K562 (cell line): ENCODE measurements around the gene IGFBP7. TPM values are rescaled to one million over a fixed set of nuclear protein-coding genes. Genes with fewer than 3 reads are reported as not detected.

ENCODE experiments used
- ATAC-seq: fragments of 200-7000 bp; cut with Tn5 transposase; 3 replicates; pipeline ENCODE4 v1.9.1; 2020; ENCODE audit warnings: moderate library complexity
- BruUV-seq: library from RNA; stranded (reverse); fragments of 400-500 nt; replicated peaks from 2 replicates; lab custom pipeline; 2021; lab: Mats Ljungman, UMichigan
- CTCF ChIA-PET: fragments of 300-600 bp; formaldehyde crosslinking; extraction: SDS; loops from one replicate; lab custom pipeline; 2021; ENCODE audit warnings: low intra/inter-chr PET ratio; lab: Yijun Ruan, JAX
- POLR2A ChIA-PET: fragments of 300-600, 350-650 bp; sonication (Branson Sonifier 250); formaldehyde crosslinking; extraction: SDS; loops from one replicate; lab custom pipeline; 2021; ENCODE audit warnings: antibody characterized with exemption, inconsistent platforms; lab: Yijun Ruan, JAX
- DNase-seq, 4 experiments: peaks; one replicate each; pipeline versions ENCODE4 v3.0.0 to v3.0.0-alpha.2; 2011 to 2018; ENCODE audit warnings: low spot score in 3 of 4, mixed read lengths in 3 of 4; ENCODE audit errors: extremely low read depth in 1 of 4
- FAIRE-seq: peaks from 2 replicates; lab custom pipeline; 2011; peaks lifted over from hg19 to GRCh38; lab: Jason Lieb, UNC
- H2AFZ ChIP-seq: 2 replicates; pipeline ENCODE4 v1.6.0; 2011; ENCODE audit warnings: low read depth, low read length, control low read depth, inconsistent platforms
- H3K27ac ChIP-seq: fragments of 200-600 bp; 3 replicates; pipeline ENCODE4 v1.8.0; 2011; ENCODE audit warnings: low read depth, mild to moderate bottlenecking, control low read depth, inconsistent platforms, low read length, moderate library complexity, mixed read lengths; ENCODE audit errors: extremely low read depth
- H3K27me3 ChIP-seq, 2 experiments: fragments of 300-600 bp in 1 of 2; 2 replicates in 1 of 2; 3 replicates in 1 of 2; pipeline versions ENCODE4 v1.6.0 to v1.8.0; 2011; ENCODE audit warnings: inconsistent platforms in 2 of 2, low read length in 2 of 2, mild to moderate bottlenecking in 1 of 2, mixed read lengths in 1 of 2, moderate library complexity in 1 of 2; ENCODE audit not compliant: control insufficient read depth in 2 of 2, insufficient read depth in 2 of 2
- H3K36me3 ChIP-seq: fragments of 300-600 bp; 3 replicates; pipeline ENCODE4 v1.8.0; 2011; ENCODE audit warnings: mild to moderate bottlenecking, low read length, inconsistent platforms; ENCODE audit not compliant: control insufficient read depth, insufficient read depth
- H3K4me1 ChIP-seq, 2 experiments: fragments of 200-600 bp in 1 of 2; replicated peaks in 1 of 2; 2 replicates in 1 of 2; 3 replicates in 1 of 2; pipeline versions ENCODE4 v1.5.1 to v1.8.0; 2011; ENCODE audit warnings: inconsistent platforms in 2 of 2, low read length in 2 of 2, mild to moderate bottlenecking in 1 of 2, mixed read lengths in 1 of 2, moderate library complexity in 1 of 2; ENCODE audit not compliant: control insufficient read depth in 2 of 2, insufficient read depth in 2 of 2
- H3K4me2 ChIP-seq: 2 replicates; pipeline ENCODE4 v1.6.1; 2011; ENCODE audit warnings: low read length, control low read depth, inconsistent platforms, mixed read lengths; ENCODE audit not compliant: insufficient read depth
- H3K4me3 ChIP-seq: fragments of 200-600 bp; sonication (generic), shearing (Covaris generic); 2 replicates; pipeline ENCODE4 v1.5.1; 2016; ENCODE audit warnings: control low read depth, inconsistent platforms
- H3K79me2 ChIP-seq: fragments of 200-600 bp; 3 replicates; pipeline ENCODE4 v1.8.0; 2011; ENCODE audit warnings: low read length, inconsistent platforms; ENCODE audit not compliant: control insufficient read depth, insufficient read depth
- H3K9ac ChIP-seq, 2 experiments: 2 replicates each; pipeline versions ENCODE4 v1.6.0 to v1.6.1; 2011; ENCODE audit warnings: low read depth in 2 of 2, low read length in 2 of 2, control low read depth in 1 of 2, inconsistent platforms in 1 of 2, mild to moderate bottlenecking in 1 of 2, mixed read lengths in 1 of 2; ENCODE audit not compliant: insufficient read depth in 1 of 2
- H3K9me1 ChIP-seq: one replicate; pipeline ENCODE4 v1.6.0; 2011; ENCODE audit warnings: inconsistent platforms, mild to moderate bottlenecking, low read length, moderate library complexity; ENCODE audit not compliant: control insufficient read depth, insufficient read depth
- H3K9me3 ChIP-seq: replicated peaks from 2 replicates; pipeline ENCODE4 v1.5.1; 2011; ENCODE audit warnings: low read depth, low read length, inconsistent platforms; ENCODE audit not compliant: control insufficient read depth, insufficient read depth
- H4K20me1 ChIP-seq: replicated peaks from 2 replicates; pipeline ENCODE4 v1.6.1; 2011; ENCODE audit warnings: low read length, inconsistent platforms, mixed read lengths; ENCODE audit not compliant: control insufficient read depth, insufficient read depth
- BHLHE40 ChIP-seq: IDR thresholded peaks from 2 replicates; pipeline ENCODE4 v1.6.1; 2011; ENCODE audit warnings: low read length, improper control_type of control experiment
- C11orf30 ChIP-seq: fragments of 450-650 bp; IDR thresholded peaks from 2 replicates; pipeline ENCODE4 v1.6.1; 2016; ENCODE audit warnings: low read depth, mild to moderate bottlenecking
- ELF1 ChIP-seq: fragments of 200-800 bp; sonication (Bioruptor generic); IDR thresholded peaks from 2 replicates; pipeline ENCODE4 v1.6.1; 2016; ENCODE audit warnings: missing genetic modification characterization, missing compliant biosample characterization
- FOXP1 ChIP-seq: sonication (generic); formaldehyde crosslinking; IDR thresholded peaks from 2 replicates; pipeline ENCODE4 v1.8.0; 2022; ENCODE audit warnings: mild to moderate bottlenecking, missing genetic modification reagents
- GTF2F1 ChIP-seq: IDR thresholded peaks from 2 replicates; pipeline ENCODE4 v1.6.1; 2011; ENCODE audit warnings: low read depth, low read length, improper control_type of control experiment
- HNRNPH1 ChIP-seq: fragments of 200-400 bp; formaldehyde crosslinking; optimal IDR thresholded peaks from 2 replicates; pipeline ENCODE3; 2017; ENCODE audit warnings: low read depth, mild to moderate bottlenecking, low read length, moderate library complexity
- OTX1 ChIP-seq: fragments of 450-650 bp; formaldehyde crosslinking; IDR thresholded peaks from 2 replicates; pipeline ENCODE4 v1.4.0; 2022; ENCODE audit warnings: mild to moderate bottlenecking
- RUNX1 ChIP-seq: sonication (generic); IDR thresholded peaks from 2 replicates; pipeline ENCODE4 v1.6.1; 2016; ENCODE audit warnings: antibody characterized with exemption, low read depth
- SMAD4 ChIP-seq: fragments of 250-450 bp; sonication (Bioruptor Pico); conservative IDR thresholded peaks from 2 replicates; pipeline ENCODE4 v1.8.0; 2021; ENCODE audit warnings: inconsistent platforms, mild to moderate bottlenecking, moderate library complexity
- SNIP1 ChIP-seq: fragments of 450-650 bp; IDR thresholded peaks from 2 replicates; pipeline ENCODE4 v1.7.1; 2017; ENCODE audit warnings: low read depth, mild to moderate bottlenecking
- TEAD1 ChIP-seq, 2 experiments: fragments of 450-650 bp in 1 of 2; sonication (generic) in 1 of 2; formaldehyde crosslinking; IDR thresholded peaks; 2 replicates each; pipeline versions ENCODE4 v1.4.0 to v1.8.0; 2020 to 2022; ENCODE audit warnings: mild to moderate bottlenecking in 2 of 2, missing genetic modification reagents in 1 of 2
- TGIF2 ChIP-seq: sonication (generic); formaldehyde crosslinking; IDR thresholded peaks from 2 replicates; pipeline ENCODE4 v1.8.1; 2022; ENCODE audit warnings: mild to moderate bottlenecking, missing genetic modification reagents, moderate library complexity
- XRCC3 ChIP-seq: fragments of 450-650 bp; IDR thresholded peaks from 2 replicates; pipeline ENCODE4 v1.6.1; 2017; ENCODE audit warnings: mild to moderate bottlenecking, moderate library complexity
- WGBS: fragments of 100-300 bp; shearing (Covaris generic); methylation state at CpG from one replicate; pipeline ENCODE4 v1.1.6; 2016; ENCODE audit warnings: low coverage, mixed read lengths; ENCODE audit not compliant: insufficient coverage; ENCODE audit errors: missing lambda C conversion rate; 5-methylcytosine and 5-hydroxymethylcytosine counted together
- in situ Hi-C: fragments of 300-500 bp; cut with MboI; formaldehyde crosslinking; loops from 4 replicates; pipeline ENCODE4 v1.15.0; 2018; ENCODE audit warnings: inconsistent platforms, mixed read lengths
- intact Hi-C: fragments of 100-400 bp; cut with micrococcal nuclease; formaldehyde crosslinking; loops from 2 replicates; pipeline ENCODE4 v1.14.2; 2022
- polyA plus RNA-seq, 8 experiments: library from polyadenylated mRNA; depleted of rRNA in 4 of 8; stranded (reverse) in 5 of 8; unstranded in 3 of 8; fragments of >200 nt; fragmentation: Nextera tagmentation in 2 of 8; fragmentation: Illumina TruSeq in 1 of 8; extraction: Ambion mirVana in 2 of 8; extraction: Trizol in 1 of 8; gene quantifications; 2 replicates each; pipeline versions ENCODE4 v1.2.1 to v1.2.3, GENCODE V29; 2011 to 2014; ENCODE audit warnings: inconsistent platforms in 1 of 8, missing spikeins in 1 of 8
- total RNA-seq, 7 experiments: library from RNA; depleted of rRNA in 6 of 7; stranded (reverse); fragments of >200 nt in 6 of 7; fragmentation: Illumina TruSeq in 2 of 7; extraction: Trizol in 2 of 7; gene quantifications; 2 replicates each; pipeline versions ENCODE4 v1.2.1 to v1.2.3, GENCODE V29; 2011 to 2021; ENCODE audit warnings: low replicate concordance in 1 of 7
- TF ChIP-seq, protein P1 (sequence below): fragments of 450-650 bp; IDR thresholded peaks from 2 replicates; pipeline ENCODE4 v1.6.1; 2016; ENCODE audit warnings: mild to moderate bottlenecking
- TF ChIP-seq, protein P2 (sequence below): fragments of 450-650 bp; formaldehyde crosslinking; IDR thresholded peaks from 2 replicates; pipeline ENCODE4 v1.4.0; 2022; ENCODE audit warnings: missing genetic modification characterization

IGFBP7 gene
- total and polyA plus RNA-seq, 9 of the 15 experiments (the other 6 are each of a cell fraction or from before 2014, with no cell fraction given) = 0.27 to 0.49 (median 0.29) TPM; not detected in 6

DNA sequence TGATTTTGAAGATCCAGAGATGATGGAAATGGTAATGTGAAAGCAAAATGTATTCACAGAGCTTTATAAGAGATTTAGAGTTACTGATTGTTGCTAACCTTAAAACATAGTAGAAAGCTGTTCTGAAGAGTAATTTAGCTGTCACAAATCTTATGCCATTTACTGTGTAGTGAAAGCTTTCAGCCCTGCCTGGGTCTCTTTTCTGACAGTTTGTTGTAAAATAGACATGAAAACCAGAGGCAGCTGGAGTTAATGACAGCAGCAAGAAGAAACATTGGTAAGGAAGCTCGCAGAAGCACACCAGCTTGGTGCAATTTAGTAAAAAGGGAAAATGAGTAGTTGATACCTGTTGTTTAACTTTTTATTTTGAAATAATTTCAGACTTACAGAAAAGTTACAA lies 110.4 kb downstream of the IGFBP7 start:
- no peak overlapping the region for H2AFZ ChIP-seq
- no peaks in the 10 kb centered on the region for H3K4me1 ChIP-seq
- no peaks in the 10 kb centered on the region for H3K9me3 ChIP-seq
- ChIA-PET POLR2A (interaction anchor here (1.5 kb wide), 1 partner anchor 26 kb away, joined by 3 read pairs; no protein-coding TSS in a partner anchor), CTCF (no interaction called here)
- H3K27ac ChIP-seq = no peak overlapping the region
- H3K27me3 ChIP-seq = no peaks in the 10 kb centered on the region
- H3K36me3 ChIP-seq = peaks cover 83% of the 10 kb centered on the region
- peaks cover 5% of the 10 kb centered on the region; the same call in 2 of the 3 replicates for H3K79me2 ChIP-seq
- no peaks in the 10 kb centered on the region for H4K20me1 ChIP-seq
- H3K4me3 ChIP-seq = no peak overlapping the region
- in situ Hi-C loops (no loop called here), intact Hi-C loops (no loop called here)
- TF ChIP-seq HNRNPH1 (no peak), XRCC3 (no peak), RUNX1 (no peak), BHLHE40 (no peak), FOXP1 (CRISPR knock-in tag) (no peak), TGIF2 (no peak), ELF1 (tag) (no peak), GTF2F1 (no peak), C11orf30 (no peak), OTX1 (CRISPR knock-in tag) (no peak), SNIP1 (no peak), SMAD4 (CRISPR knock-in tag) (no peak), TEAD1 (CRISPR knock-in tag; IDR thresholded peaks at IDR 0.05) (no peak)
- TF ChIP-seq, protein P1, sequence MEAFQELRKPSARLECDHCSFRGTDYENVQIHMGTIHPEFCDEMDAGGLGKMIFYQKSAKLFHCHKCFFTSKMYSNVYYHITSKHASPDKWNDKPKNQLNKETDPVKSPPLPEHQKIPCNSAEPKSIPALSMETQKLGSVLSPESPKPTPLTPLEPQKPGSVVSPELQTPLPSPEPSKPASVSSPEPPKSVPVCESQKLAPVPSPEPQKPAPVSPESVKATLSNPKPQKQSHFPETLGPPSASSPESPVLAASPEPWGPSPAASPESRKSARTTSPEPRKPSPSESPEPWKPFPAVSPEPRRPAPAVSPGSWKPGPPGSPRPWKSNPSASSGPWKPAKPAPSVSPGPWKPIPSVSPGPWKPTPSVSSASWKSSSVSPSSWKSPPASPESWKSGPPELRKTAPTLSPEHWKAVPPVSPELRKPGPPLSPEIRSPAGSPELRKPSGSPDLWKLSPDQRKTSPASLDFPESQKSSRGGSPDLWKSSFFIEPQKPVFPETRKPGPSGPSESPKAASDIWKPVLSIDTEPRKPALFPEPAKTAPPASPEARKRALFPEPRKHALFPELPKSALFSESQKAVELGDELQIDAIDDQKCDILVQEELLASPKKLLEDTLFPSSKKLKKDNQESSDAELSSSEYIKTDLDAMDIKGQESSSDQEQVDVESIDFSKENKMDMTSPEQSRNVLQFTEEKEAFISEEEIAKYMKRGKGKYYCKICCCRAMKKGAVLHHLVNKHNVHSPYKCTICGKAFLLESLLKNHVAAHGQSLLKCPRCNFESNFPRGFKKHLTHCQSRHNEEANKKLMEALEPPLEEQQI = no peak
- TF ChIP-seq, protein P2, sequence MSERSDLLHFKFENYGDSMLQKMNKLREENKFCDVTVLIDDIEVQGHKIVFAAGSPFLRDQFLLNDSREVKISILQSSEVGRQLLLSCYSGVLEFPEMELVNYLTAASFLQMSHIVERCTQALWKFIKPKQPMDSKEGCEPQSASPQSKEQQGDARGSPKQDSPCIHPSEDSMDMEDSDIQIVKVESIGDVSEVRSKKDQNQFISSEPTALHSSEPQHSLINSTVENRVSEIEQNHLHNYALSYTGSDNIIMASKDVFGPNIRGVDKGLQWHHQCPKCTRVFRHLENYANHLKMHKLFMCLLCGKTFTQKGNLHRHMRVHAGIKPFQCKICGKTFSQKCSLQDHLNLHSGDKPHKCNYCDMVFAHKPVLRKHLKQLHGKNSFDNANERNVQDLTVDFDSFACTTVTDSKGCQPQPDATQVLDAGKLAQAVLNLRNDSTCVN (CRISPR knock-in tag) = no peak
- H3K4me2 ChIP-seq = no peak overlapping the region
- 100% methylated on average over 1 of the region's 1 CpG for WGBS
- no peak for ATAC-seq
- FAIRE-seq = no peak
- H3K9ac ChIP-seq = no peak overlapping the region
- BruUV-seq = no TSS peak
- H3K9me1 ChIP-seq = no peaks in the 10 kb centered on the region
- DNase-seq = no peak
